DMS114 treated with DMSO at 0.1 percent for 48 hours (cell line): ENCODE results near the gene OR1D5.
"Not testable (repeated sequence)": the region's sequence is repeated elsewhere in the genome, so short reads cannot be mapped to it uniquely, and the experiment has no call there.

Experiments used
- DNase-seq: peaks from one replicate; lab custom pipeline; 2025; ENCODE audit not compliant: unreplicated experiment; lab: John Stamatoyannopoulos, UW

OR1D5 gene, protein sequence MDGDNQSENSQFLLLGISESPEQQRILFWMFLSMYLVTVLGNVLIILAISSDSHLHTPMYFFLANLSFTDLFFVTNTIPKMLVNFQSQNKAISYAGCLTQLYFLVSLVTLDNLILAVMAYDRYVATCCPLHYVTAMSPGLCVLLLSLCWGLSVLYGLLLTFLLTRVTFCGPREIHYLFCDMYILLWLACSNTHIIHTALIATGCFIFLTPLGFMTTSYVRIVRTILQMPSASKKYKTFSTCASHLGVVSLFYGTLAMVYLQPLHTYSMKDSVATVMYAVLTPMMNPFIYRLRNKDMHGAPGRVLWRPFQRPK

GRCh38 chr17:3063507-3063906 lies at the start of gene OR1D5:
Gene OR1D5 (minus strand): TSS chr17:3063607. CDS start chr17:3063607, 0 bp downstream.
- not testable (repeated sequence) for DNase-seq

DNA sequence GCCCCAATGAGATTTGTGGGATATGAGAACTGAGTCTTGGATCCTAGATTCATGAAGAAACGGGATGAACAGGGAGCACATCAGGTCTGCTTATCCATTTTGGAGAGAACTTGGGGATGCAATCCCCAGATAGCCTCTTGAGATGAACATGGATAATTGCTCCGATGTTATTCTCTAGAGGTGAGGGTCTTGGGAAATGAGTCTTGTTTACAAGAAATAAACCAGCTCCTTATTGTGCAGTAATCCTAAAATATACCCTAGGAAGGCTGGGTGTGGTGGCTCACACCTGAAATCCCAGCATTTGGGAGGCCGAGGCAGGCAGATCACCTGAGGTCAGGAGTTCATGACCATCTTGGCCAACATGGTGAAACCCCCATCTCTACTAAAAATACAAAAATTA lies 40.9 kb upstream of the OR1D5 start, which contains the start of gene OR1D2:
OR1D2 (minus strand) TSS at position 101 of the 400 bp plus-strand sequence. CDS start 11,426 bp downstream, outside the sequence.
- no peak for DNase-seq

- DNase-seq: not testable (repeated sequence)
Measured at GRCh38 chr17:3073850-3074249, 10.4 kb upstream of the OR1D5 start.

DNA sequence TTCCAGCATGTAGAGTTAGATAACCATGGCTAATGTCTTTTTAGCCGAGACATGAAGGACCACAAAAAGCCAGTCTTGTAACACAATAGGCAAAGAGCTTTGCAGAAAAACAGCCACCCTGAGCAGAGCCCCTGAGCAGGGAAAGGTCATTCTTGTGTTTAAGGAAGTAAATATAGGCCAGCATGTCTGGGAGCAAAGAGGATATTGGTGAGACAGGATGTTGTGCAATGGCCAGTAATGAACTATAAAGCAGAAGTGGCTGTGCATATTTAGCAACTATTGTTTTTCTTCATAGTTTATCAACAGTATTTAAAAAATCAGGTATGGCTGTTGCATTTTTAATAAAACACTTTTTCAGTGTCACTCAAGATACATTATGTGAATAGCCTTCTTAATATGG lies 1.8 kb upstream of the OR1D5 start:
- not testable (repeated sequence) for DNase-seq

GRCh38 chr17:3062824-3063377 lies 506 bp downstream of the OR1D5 start:
- DNase-seq: not testable (repeated sequence)

- DNase-seq: not testable (repeated sequence)
Measured at GRCh38 chr17:3054868-3055267, 8.5 kb downstream of the OR1D5 start.

- no peak for DNase-seq
Measured at GRCh38 chr17:3049705-3050295, 13.6 kb downstream of the OR1D5 start.

GRCh38 chr17:3048727-3049471 lies 14.5 kb downstream of the OR1D5 start:
- DNase-seq: peak; percentile 94

GRCh38 chr17:3046753-3047152 lies 16.7 kb downstream of the OR1D5 start:
- no peak for DNase-seq

GRCh38 chr17:3043737-3044365 lies 19.6 kb downstream of the OR1D5 start:
- DNase-seq: no peak

GRCh38 chr17:3040882-3041281 lies 22.5 kb downstream of the OR1D5 start:
- DNase-seq: no peak

- no peak for DNase-seq
Measured at GRCh38 chr17:3039736-3040135, 23.7 kb downstream of the OR1D5 start.

DNA sequence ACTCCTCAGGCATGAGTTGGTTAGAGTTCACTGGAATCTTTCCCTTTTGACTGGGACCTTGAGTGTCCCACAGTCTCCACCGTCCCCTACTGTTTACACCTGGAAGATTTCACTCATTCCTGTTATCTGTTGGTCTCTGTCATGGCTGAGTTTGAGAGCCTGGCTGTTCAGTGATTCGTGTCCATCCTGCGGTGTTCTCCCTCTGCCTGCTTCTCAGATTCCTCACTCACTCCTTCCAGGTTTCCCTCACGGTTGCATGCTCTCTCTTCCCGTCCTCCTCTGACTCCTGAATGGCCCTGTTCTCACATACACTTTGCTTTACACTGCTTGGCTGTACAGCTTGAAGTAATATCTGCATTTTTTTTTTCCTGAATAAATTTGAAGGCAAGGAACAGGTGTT lies 24.5 kb downstream of the OR1D5 start:
- no peak for DNase-seq

DNA sequence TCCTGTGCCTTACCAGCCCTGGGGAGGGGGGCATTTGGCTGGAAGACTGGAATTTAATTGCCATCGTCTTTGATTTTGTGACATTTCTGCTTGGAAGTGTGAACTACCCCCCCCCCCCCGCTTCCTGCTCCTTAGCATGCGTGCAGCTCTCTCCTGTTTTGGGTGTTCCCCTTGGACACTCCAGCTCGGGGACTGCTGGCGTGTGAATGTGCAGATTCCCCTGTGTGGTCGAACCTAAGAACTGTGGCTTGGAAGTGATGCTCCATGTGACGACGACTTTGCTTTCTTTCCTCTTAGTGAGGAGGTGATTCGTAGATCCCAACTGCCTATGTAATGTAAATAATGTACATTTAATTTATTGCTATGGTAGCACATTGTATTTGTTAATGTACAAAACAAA lies 26.1 kb downstream of the OR1D5 start:
- no peak for DNase-seq

DNA sequence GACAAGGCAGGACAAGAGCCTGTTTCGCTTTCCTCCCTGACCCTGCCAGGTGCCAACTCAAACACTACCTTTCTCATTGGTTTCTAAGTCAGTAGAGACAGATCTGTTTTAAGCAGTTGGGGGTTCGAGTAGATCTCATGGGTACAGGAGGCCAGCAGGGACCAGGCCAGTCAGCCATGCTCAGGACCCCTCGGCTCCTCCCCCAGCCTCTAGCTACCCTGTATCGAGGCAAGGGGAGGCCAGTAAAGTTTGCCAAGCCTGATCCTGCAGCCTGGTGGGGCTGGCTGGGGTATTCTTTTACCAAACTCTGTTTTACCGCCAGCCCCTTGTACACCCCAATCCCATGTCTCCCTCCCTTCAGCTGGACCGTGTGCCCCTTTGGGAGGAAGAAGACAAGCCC lies 26.6 kb downstream of the OR1D5 start:
- DNase-seq: no peak

DNA sequence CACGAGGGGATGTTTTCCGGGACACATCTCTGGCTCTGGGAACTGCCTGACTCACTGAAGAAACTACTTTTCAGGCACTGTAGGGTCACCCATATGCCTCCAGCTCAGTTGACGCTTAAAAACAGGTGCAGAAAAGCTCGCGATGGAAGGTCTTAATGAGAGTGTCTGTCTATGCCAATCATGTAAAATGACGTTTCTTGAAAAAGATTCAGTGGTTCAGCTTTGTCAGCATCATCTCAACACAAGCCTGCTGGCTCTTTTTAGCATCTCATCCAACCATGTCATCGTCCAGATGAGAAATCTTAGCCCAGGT lies 27.5 kb downstream of the OR1D5 start:
- DNase-seq: no peak

- DNase-seq: no peak
Measured at GRCh38 chr17:3035256-3035967, 28.0 kb downstream of the OR1D5 start.

GRCh38 chr17:3034578-3034920 lies 28.9 kb downstream of the OR1D5 start:
- DNase-seq: no peak

DNA sequence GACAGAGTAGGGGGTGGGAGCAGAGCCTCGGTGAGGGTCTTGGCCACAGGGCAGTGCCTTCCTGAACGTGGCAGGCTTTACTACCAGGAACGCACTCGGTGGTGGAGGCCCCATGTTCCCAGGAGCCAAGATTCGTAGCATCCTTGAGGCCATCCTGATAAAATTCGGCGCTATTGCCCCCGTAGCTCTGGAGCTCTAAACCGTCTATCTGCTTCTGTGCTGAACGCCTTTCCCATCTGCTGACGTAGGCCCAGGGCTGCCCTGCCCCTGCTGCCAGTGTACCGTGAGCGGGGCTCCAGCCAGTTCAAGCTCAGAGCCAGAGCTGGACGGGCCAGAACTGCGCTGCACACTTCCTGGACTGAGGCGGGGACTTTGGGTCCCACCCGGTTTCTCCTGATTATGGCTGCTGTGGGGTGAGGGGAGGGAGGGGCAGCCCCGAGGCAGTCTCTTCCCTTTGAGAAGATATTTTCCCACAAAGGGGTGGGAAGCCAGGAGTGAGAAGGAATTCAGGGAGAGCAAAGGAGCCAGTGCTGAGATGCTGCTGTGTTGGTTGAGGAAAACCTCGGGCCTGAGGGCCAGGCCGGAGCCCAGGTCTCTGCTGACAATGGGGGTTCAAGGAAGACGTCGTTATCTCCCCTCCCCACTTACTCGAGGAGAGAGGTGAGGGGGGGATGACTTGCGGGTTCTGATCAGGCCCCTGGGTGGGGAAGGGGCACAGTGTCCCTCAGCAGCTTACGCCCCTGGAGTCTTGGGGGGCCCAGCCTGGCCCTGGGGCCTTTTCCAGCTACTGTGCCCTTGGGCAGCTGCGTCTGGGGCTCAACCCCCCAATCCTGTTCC lies 29.4 kb downstream of the OR1D5 start:
- no peak for DNase-seq

DNA sequence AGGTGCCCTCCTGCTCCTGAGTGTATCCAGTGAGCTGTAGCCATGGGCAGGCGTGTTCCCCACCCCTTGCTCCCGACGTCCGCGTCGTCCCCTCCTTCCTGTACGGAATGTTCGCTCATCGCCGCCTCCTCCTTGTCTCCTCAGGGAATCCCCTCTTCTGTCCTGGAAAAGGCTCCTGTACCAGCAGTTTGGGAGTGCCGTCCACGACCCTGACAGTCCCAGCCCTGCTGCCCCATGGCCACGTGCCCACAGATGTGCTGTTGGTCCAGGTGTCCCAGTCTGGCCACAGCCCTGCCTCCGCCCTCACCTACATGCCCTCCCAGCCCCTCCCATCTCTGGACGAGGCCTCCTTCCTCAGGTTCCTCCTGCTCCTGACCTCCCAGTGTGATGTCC lies 30.2 kb downstream of the OR1D5 start:
- no peak for DNase-seq
